ENCODE results near the gene ZNF608. TPM values are rescaled to one million over a fixed set of nuclear protein-coding genes. Genes with fewer than 3 reads are reported as not detected.
A peak's percentile ranks its signal among the peaks of the same experiment; 100 is the strongest.

Gene ZNF608
- total RNA-seq, 1 donor from 2014 or later, result 22.0 TPM

DNA sequence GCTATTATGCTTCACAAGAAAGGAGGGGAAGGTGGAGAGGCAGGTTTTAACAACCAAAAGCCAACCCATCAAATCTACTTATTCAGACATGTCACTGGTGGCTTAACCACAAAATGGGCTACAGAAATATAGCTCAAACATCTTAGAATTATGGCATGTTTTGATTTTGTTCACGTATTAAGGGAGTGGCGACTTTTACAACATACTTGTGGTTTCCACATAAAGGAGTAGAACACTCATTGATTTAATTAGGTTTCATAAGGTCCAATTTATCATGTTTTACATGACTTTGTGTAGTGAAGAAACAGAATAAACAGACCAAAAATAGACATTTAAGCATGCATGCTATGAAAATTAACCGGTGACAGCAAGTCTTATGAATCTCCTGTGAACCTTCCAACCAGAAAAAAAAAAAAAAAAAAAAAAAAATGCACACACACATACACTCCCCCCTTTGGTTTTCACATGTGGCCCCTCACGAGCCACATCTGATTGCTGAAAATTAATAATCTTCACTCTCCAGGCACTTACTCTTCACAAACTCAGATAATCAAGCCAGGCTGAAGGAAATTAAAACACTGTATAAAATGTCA is 5.4 kb downstream of the ZNF608 start:
- TF ChIP-seq CTCF (IDR thresholded peaks at IDR 0.05), result no peak
- CTCF ChIA-PET, result interaction anchor here (0.9 to 1.3 kb wide), 2 partner anchors 11 to 16 kb away, joined by 3 to 4 read pairs; no protein-coding TSS in a partner anchor

GRCh38 chr5:124740071-124740470 is 6.4 kb downstream of the ZNF608 start:
- no peak for DNase-seq
- ChIA-PET CTCF (interaction anchor here (1.3 kb wide), 1 partner anchor 10 kb away, joined by 4 read pairs; no protein-coding TSS in a partner anchor), POLR2A (interaction anchor here (1.2 to 2.0 kb wide), 2 partner anchors 24 to 33 kb away, joined by 4 to 10 read pairs; no protein-coding TSS in a partner anchor)
- peaks cover 49% of the 10 kb centered on the region for H3K4me1 Mint-ChIP-seq
- ATAC-seq (ENCODE audit: low read depth), result no peak
- no peaks in the 10 kb centered on the region for H3K9me3 Mint-ChIP-seq
- no peak for TF ChIP-seq CTCF (IDR thresholded peaks at IDR 0.05)
- H3K27ac Mint-ChIP-seq, result peak overlapping the region; percentile 19
- no peaks in the 10 kb centered on the region for H3K36me3 Mint-ChIP-seq (ENCODE audit: low read depth)
- intact Hi-C loops (cut with micrococcal nuclease), result no loop called here
- H3K4me3 Mint-ChIP-seq, result no peak overlapping the region
- H3K27me3 Mint-ChIP-seq, result no peaks in the 10 kb centered on the region

More for the DNA sequence above, 5.4 kb downstream of the ZNF608 start:
- H3K27ac Mint-ChIP-seq, result peak overlapping the region; percentile 79
- ATAC-seq (ENCODE audit: low read depth) (peak; percentile 3), DNase-seq (no peak)
- intact Hi-C loops (cut with micrococcal nuclease), result no loop called here
- H3K27me3 Mint-ChIP-seq, result no peaks in the 10 kb centered on the region
- peaks cover 2% of the 10 kb centered on the region for H3K36me3 Mint-ChIP-seq (ENCODE audit: low read depth)
- peaks cover 40% of the 10 kb centered on the region for H3K4me1 Mint-ChIP-seq
- peak overlapping the region; percentile 36 for H3K4me3 Mint-ChIP-seq
- H3K9me3 Mint-ChIP-seq, result no peaks in the 10 kb centered on the region
- POLR2A ChIA-PET, result interaction anchor here (0.7 to 2.0 kb wide), 5 partner anchors 14 to 35 kb away, joined by 3 to 13 read pairs (median 4); no protein-coding TSS in a partner anchor

- Mint-ChIP-seq H3K9me3 (no peaks in the 10 kb centered on the region), H3K27me3 (no peaks in the 10 kb centered on the region), H3K4me1 (peaks cover 53% of the 10 kb centered on the region), H3K27ac (peak overlapping the region; percentile 19), H3K36me3 (ENCODE audit: low read depth) (no peaks in the 10 kb centered on the region), H3K4me3 (no peak overlapping the region)
- TF ChIP-seq CTCF (IDR thresholded peaks at IDR 0.05), result no peak
- ChIA-PET CTCF (interaction anchor here (1.3 kb wide), 1 partner anchor 9 kb away, joined by 4 read pairs; no protein-coding TSS in a partner anchor), POLR2A (interaction anchor here (0.6 kb wide), 1 partner anchor 701 kb away, joined by 5 read pairs; no protein-coding TSS in a partner anchor)
- intact Hi-C loops (cut with micrococcal nuclease), result no loop called here
- DNase-seq (no peak), ATAC-seq (ENCODE audit: low read depth) (no peak)
Measured at GRCh38 chr5:124739634-124740025, 6.8 kb downstream of the ZNF608 start.

GRCh38 chr5:124738681-124739633 is 7.5 kb downstream of the ZNF608 start:
- H3K4me1 Mint-ChIP-seq, result peaks cover 56% of the 10 kb centered on the region
- no peak for DNase-seq
- no peaks in the 10 kb centered on the region for H3K36me3 Mint-ChIP-seq (ENCODE audit: low read depth)
- no peak for TF ChIP-seq CTCF (IDR thresholded peaks at IDR 0.05)
- H3K27ac Mint-ChIP-seq, result peak overlapping the region; percentile 47
- POLR2A ChIA-PET, result interaction anchor here (0.5 to 5.2 kb wide), 7 partner anchors 9 to 700 kb away, joined by 3 to 40 read pairs (median 4); partner anchors contain the start of gene ZNF608
- CTCF ChIA-PET, result no interaction called here
- intact Hi-C loops (cut with micrococcal nuclease), result loop anchor here (1.0 kb wide), 1 partner anchor 7 kb away; the partner anchor contains the start of gene ZNF608
- peak overlapping the region; percentile 38 for H3K4me3 Mint-ChIP-seq
- no peaks in the 10 kb centered on the region for H3K9me3 Mint-ChIP-seq
- no peak for ATAC-seq (ENCODE audit: low read depth)
- H3K27me3 Mint-ChIP-seq, result no peaks in the 10 kb centered on the region
